Inferior parietal cortex (tissue), 1 donor: Measurements from ENCODE around the gene IPO9.
A peak's percentile ranks its signal among the peaks of the same experiment; 100 is the strongest.
"Not testable (repeated sequence)": the region's sequence is repeated elsewhere in the genome, so short reads cannot be mapped to it uniquely, and the experiment has no call there.

Experiments
- DNase-seq: peaks from one replicate; pipeline ENCODE4 v3.0.0-alpha.2; 2016; ENCODE audit errors: extremely low spot score

IPO9 gene

DNA sequence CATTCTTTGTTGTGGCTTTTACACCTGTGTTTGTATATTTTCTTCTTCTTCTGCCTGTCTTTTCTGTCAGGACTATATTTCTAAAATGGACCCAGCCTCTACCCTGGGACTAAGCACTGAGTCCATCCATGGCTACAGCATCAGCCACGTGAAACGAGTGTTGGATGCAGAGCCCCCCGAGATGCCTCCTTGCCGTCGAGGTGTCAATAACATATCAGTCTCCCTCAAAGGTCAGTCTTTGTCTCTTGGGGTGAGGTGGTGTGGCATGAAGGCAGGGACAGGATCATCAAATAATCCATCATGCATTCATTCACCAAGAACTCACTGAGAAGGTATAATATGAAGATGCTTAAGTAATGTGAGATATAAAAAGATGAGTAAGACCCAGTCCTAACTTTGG, 19.1 kb upstream of the IPO9 start:
- DNase-seq = no peak

GRCh38 chr1:201810466-201811216, 18.3 kb upstream of the IPO9 start:
- no peak for DNase-seq

DNA sequence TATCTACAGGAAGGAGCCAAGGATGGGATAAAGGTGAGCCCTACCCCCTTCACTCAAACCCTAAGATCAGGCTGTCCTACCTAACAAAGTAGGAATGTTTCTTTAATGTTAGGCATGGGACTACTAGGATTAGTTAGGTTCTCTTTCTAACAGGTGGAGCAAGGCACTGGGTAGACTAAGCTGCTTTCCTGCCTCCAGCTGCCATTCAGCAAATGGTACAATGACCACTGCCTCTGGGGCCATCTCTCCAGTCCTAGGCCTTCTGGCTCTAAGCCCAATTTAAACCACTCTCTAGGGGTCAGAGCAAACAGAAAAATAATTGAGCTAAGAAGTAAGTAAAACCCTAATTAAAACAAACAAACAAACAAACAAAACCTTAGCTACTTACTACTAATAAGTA, 15.7 kb upstream of the IPO9 start:
- no peak for DNase-seq

- no peak for DNase-seq
Measured at GRCh38 chr1:201816309-201816854, 12.6 kb upstream of the IPO9 start.

DNA sequence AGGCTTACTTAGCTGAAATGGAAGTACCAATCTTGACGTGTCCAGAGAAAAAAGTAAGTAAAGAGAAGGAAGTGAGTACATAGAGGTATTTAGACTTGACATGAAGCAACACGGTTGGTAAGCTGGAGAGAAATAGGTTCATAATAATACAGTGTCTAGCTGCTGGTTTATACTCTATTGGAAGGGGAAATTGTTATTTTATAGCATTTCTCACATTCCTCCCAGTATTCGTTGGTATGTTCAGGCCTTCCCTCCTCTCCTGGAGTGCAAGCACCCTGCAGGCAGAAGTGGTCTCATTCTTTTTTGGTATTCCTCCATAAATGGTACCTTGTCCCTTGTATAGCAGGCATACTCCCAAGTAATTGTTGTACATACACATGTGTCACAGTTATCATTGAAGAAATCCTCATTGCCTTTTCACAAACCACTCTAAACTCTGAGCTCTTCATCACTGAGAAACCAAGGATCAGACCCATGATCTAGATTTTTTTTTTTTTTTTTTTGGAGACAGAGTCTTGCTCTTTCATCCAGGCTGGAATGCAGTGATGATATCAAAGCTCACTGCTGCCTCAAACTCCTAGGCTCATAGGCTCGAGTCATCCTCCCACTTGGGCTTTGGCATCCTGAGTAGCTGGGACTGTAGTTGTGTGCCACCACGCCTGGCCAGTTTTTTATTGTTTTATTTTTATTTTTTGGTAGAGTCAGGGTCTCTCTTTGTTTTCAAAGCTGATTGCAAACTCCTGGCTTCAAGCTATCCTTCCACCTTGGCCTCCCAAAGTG, 9.8 kb upstream of the IPO9 start:
- DNase-seq = no peak

DNA sequence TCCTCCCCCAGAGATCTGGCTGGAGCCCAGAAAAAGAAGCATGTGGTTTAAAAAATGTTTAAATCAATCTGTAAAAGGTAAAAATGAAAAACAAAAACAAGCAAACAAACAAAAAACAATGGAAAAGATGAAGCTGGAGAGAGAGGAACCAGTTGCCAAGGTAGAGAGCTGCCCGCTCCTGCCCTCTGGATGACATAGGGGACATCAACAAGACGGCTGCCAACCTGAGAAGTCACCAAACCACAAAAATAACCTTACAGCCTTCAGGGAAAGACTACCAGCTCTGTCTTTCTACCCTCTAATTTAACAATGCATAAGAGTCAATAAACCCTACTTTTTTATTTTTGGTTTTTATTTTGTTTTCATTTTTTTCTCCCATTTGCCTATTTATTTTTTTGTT, 8.5 kb upstream of the IPO9 start:
- no peak for DNase-seq

DNA sequence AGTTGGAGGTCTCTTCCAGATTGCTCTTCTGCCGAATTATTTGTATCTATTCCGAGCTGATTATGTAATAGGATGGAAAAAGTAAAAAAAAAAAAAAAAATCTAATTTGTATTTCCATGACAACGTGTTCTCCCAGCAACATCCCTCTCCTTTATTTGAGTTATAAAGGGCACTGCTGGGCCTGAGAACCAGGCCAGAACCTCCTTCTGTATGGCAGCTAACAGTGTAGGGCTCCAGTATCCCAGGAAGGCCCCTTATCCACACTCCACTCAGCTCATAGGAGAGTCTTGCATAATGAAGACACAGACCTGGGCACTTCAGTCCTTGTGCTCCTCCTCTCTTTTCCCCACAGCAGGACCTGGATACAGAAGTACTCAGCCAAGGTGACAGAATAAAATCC, 3.7 kb upstream of the IPO9 start:
- DNase-seq = peak; percentile 22

DNA sequence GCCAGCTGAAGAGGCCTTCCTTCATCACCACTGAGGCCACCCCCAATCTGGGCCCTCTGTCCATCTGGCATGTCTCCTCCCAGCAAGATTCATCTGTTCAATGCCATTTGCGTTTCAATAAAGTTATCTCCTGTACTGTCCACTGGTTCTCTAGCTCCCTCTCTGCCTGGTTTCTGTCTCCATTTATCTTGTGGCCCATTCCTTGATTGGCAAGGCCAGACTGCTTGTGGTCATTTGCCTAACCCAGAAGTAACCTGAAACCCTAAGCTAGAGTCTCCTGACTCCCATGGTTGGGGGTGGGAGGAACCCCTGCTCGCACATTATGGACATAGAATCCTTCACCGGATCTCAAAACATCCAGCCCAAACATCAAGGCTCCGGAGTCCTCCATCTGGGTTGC, 2.1 kb upstream of the IPO9 start:
- no peak for DNase-seq

DNA sequence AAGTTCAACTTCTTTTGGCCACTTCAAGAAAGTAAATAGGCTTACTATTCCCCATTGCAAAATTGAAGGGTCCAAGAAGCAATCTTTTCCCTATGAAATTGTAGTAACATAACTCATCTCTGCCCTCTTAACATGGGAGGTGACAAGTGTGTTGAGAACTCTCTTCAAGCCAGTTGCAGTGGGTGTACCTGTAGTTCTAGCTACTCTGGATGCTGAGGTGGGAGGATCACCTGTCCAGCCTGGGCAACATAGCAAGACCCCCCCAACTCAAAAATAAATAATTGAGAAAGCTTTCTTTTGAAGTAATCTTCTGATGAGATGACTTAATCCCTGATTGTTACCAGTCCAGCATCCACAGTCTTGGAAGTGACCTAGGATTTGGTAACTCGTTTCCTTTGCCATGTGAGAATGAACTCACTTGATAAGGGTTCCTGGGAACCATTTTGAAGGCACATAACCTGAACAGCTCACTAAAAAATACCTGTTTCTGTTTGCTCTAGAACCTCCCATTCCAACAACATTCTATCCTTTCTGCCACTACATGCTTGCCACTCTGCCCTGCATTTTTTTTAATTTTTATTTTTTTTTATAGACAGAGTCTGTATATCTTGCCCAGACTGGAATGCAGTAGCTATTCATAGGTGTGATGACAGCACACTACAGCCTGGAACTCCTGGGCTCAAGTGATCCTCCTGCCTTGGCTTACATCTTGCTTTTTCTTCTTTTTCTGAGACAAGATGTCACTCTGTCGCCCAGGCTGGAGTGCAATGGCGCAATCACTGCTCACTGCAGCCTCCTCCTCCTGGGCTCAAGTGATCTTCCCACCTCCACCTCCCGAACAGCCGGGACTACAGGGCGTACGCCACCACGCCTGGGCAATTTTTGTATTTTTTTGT, 1.4 kb upstream of the IPO9 start:
- DNase-seq = no peak

GRCh38 chr1:201828217-201828819, 639 bp upstream of the IPO9 start:
- DNase-seq = no peak

- DNase-seq = no peak
Measured at GRCh38 chr1:201831371-201831770, 2.4 kb downstream of the IPO9 start.

GRCh38 chr1:201834621-201835020, 5.7 kb downstream of the IPO9 start:
- DNase-seq = no peak

DNA sequence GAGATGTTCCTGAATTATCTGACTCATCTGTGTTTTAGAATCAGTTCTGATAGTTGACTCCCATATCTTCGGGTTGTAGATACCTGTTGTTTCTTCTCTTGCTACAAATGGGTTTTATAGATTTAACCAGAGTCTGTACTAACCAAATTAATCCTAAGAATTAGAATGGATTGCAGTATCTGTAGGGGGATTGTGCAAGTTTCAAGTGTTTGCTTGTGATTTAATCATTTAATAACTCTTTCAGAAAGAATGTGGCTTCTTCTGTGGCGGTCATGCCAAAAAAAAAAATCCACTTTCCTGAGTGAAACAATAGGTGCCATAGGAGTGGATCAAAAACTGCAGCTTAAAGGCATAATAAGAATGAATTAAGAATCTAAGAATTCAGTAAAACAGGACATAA, 9.4 kb downstream of the IPO9 start:
- DNase-seq = no peak

GRCh38 chr1:201839089-201839488, 10.1 kb downstream of the IPO9 start:
- DNase-seq = not testable (repeated sequence)

DNA sequence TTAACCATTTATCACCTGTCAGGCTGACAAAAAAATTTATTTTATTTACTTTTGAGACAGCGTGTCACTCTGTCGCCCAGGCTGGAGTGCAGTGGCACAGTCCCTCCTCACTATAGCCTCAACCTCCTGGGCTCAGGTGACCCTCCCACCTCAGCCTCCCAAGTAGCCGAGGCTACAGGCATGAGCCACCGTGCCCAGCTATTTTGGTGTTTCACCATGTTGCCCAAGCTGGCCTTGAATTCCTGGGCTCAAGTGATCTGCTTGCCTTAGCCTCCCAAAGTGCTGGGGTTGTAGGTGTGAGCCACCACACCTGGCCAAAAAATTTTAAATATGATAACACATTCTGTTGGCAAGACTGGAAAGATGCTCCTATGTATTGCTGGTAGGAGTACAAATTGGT, 11.1 kb downstream of the IPO9 start:
- DNase-seq = no peak

GRCh38 chr1:201840490-201840889, 11.5 kb downstream of the IPO9 start:
- no peak for DNase-seq

GRCh38 chr1:201841265-201841912, 12.4 kb downstream of the IPO9 start:
- no peak for DNase-seq

DNA sequence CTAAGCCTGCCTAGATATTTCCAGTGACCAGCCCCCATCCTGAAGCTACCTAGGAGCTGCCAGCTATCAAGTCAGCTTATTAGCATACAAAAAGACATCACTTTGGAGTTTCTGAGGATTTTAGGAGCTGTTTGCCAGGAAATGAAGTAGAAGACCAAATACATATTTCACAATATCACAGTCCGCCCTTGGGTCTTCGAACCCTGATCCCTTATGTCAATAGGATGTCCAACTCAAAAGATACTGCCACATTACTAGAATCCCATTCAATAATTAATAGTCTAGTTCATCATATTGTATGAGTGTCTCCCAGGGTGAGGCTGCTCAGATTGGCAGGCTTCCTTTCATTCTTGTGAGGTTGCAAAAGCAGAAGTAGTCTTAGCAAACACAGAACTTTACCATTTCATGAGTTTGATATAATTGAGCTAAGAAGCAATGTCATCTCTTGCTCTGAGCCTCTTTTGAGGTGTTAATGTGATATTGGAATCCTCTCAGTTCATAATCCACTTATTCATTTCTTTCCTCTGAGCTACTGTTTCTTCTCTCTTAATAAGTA, 13.6 kb downstream of the IPO9 start:
- no peak for DNase-seq

- no peak for DNase-seq
Measured at GRCh38 chr1:201845331-201846083, 16.6 kb downstream of the IPO9 start.

- DNase-seq = no peak
Measured at GRCh38 chr1:201847150-201847549, 18.2 kb downstream of the IPO9 start.
